GM19328 (cell line): ENCODE results near the gene CLP1.
"Not testable (repeated sequence)": the region's sequence is repeated elsewhere in the genome, so short reads cannot be mapped to it uniquely, and the experiment has no call there.

Source experiments
- ATAC-seq: cut with Tn5 transposase; IDR thresholded peaks from one replicate; pipeline ENCODE4 v1.9.1; 2021; ENCODE audit warnings: mild to moderate bottlenecking, moderate library complexity; ENCODE audit not compliant: unreplicated experiment

The CLP1 gene

GRCh38 chr11:57659669-57660068 is 2.1 kb downstream of the CLP1 start:
- ATAC-seq, result no peak

GRCh38 chr11:57662893-57663292 is 5.3 kb downstream of the CLP1 start:
- ATAC-seq, result no peak

DNA sequence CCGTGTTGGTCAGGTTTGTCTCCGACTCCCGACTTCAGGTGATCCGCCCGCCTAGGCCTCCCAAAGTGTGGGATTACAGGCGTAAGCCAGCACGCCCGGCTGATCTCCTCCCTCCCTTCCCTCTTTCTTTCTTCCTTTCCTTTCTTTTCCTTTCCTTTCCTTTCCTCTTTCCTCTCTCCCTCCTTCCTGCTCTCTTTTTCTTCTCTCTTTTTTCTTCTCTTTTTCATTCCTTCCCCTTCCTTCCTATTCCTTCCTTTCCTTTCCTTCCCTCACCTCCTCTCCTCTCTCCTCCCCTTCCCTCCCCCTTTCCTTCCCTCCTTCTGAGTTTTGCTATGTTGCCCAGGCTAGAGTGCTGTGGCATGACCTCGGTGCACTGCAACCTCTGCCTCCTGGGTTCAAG is 6.4 kb downstream of the CLP1 start:
- ATAC-seq, result no peak

- peak; percentile 59 for ATAC-seq
These were observed 9.7 kb downstream of the CLP1 start for GRCh38 chr11:57667117-57667735.

DNA sequence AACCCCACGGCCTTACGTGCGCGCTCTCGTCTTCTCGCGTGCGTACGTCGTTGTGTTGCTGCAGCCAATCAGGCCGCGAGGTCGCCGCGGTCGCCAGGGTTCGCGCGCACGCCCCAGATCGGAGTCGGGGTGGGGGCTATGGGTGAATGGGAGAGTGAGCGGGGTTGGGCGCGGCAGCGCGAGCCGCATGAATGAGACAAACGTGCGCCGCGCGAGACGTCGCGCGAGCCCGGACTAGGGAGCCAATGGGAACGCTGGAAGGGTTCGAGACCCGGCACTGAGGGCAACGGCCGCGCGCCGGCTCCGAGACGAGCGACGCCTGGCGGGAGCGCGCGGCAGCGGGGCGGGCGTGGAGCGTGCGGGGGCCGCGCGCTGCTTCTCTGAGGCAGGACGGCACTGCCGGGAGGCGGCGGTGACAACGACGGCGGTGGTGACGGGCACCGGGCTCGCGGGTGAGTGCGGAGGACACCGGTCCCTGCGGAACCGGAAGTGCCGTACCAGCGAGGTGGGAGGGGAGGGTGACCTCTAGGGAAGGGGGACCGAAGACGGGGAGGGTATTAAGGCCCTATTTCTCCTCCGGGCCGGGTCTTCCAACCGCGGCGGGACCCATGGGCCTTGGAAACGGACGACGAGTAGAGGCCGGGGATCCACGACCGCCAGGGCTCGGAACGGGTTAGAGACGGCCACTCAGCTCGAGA is 10.3 kb downstream of the CLP1 start, which contains the start of gene ZDHHC5:
TSS of gene ZDHHC5 (plus strand) at position 379 of the 698 bp plus-strand sequence. CDS start 4,977 bp downstream, outside the sequence.
- peak; percentile 82 for ATAC-seq

DNA sequence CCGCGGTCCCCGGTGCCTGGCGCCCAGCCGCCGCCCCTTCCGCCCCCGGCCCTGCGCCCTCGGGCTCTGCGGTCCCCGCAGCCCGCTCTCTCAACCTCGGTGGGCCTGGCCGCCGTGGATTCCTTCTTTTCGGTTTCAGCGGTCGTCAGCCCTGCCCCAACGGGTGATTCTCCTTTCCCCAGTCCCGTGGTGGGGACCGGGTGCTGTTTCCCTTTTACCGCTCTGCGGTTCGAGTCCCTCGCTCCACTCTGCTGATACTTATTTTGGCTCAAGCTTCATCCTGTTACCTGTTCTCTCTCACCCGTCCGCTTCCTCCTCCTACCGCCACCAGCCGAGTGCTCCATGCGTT is 10.8 kb downstream of the CLP1 start:
- peak; percentile 1 for ATAC-seq

DNA sequence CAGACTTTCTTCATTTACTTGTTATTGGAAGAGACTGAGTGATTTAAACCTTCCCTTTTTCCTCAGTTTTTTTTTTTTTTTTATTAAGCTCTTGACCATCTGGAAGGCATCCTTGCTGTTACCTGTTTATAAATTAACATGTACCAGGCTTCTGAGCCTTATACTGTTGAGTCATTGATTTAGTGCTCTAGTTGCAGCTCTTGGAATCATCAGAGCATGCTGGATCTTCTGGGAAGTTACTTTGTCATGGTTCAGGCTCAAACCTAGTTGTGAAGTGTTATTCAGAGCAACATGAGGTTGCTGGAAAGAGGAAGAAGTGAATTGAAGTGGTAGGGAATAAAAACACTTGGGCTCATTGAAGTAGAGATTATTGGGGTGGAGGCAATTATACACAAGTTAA is 16.7 kb downstream of the CLP1 start:
- ATAC-seq, result no peak

DNA sequence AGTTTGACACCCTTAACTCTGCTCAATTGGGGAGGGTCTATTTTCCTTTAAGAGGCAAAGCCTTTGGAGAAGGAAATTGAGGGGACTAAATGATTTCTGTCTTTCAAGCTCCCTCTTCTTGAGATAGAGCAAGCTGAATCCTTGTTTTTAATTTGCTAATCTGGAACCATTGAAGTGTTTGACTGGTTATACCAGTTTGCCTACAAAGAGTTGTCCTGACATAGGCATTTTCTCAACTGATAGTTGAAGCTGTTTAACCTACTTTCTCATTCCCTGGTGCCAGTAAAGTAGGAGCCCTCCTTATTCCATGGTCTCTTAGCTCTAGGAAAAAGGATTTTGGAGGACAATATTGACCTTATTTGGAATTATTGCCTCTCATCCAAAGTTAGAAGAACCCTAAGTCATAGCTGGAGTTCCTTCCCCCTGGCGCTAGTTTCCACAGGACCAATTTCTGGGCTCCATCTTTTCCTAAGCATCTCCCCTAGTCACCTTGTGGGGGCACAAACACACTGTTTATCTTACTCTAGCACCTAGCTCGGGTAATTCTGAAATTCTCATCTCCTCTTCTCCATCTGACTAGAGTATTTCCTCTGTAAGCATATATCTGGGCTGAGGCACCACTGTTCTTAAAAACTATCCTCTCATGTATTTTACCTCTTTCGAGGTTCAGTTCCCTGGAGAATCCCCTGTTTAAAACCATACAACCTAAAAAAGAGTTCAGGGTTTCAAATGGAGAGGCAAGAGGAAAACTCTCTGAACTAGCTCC is 17.8 kb downstream of the CLP1 start:
- no peak for ATAC-seq

- no peak for ATAC-seq
These were observed 21.8 kb downstream of the CLP1 start for GRCh38 chr11:57679396-57679795.

DNA sequence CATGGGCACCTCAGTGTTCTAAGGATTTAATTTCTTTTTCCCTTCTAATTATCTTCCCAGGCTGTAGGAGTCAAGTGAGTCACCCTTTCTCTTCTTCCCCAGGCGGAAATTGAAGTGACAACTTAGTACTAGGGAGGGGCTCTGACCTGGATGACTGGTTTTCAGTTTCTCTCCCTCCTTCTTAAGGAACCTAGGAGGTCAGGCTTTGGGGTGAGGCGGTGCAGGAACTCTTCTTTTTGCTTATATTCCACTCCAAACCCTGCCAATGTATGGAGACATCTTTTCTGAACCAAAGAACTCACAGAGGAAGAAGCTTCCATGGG is 23.0 kb downstream of the CLP1 start:
- ATAC-seq, result no peak

DNA sequence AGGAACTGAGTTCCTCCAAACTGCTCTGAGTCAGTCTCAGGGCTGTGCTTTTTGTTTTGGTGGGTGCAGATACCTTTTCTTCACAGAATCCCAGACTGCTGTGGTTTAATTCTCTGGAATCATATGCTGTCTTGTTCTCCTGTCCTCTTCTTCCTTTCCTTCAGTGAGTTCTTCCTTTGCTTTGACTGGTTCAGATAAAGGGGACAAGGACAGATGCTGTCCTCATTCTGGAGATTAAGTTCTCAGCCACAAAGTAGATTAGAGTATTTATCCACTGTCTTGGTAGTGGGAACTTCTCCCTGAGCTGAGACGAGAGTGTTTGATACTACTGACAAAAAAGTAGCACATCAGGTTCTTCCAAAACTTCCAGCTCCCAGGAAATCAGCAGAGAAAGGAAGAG is 23.6 kb downstream of the CLP1 start:
- ATAC-seq, result no peak

DNA sequence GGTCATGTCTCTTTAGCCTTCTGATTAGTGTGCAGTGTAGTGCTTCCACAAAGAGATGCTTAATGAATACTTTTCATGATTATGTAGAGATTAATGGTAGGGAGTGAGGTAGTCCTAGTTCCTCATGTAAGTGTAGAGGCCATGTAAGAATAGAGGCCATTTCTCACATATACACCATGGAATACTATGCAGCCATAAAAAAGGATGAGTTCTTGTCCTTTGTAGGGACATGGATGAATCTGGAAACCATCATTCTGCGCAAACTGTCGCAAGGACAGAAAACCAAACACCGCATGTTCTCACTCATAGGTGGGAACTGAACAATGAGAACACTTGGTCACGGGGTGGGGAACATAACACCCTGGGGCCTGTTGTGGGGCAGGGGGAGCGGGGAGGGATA is 32.9 kb downstream of the CLP1 start:
- not testable (repeated sequence) for ATAC-seq

DNA sequence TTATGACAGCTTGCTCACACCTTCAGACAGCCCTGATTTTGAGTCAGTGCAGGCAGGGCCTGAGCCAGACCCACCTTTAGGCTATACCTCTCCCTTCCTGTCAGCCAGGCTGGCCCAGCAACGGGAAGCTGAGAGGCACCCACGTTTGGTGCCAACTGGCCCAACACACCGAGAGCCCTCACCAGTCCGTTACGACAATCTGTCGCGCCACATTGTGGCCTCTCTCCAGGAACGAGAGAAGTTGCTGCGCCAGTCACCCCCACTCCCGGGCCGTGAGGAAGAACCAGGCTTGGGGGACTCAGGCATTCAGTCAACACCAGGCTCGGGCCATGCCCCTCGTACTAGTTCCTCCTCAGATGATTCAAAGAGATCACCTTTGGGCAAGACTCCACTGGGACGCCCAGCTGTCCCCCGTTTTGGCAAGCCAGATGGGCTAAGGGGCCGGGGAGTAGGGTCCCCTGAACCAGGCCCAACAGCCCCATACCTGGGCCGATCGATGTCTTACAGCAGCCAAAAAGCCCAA is 41.3 kb downstream of the CLP1 start:
- ATAC-seq, result no peak

GRCh38 chr11:57699813-57700212 is 42.3 kb downstream of the CLP1 start:
- ATAC-seq, result no peak

GRCh38 chr11:57700425-57700824 is 42.9 kb downstream of the CLP1 start:
- no peak for ATAC-seq

DNA sequence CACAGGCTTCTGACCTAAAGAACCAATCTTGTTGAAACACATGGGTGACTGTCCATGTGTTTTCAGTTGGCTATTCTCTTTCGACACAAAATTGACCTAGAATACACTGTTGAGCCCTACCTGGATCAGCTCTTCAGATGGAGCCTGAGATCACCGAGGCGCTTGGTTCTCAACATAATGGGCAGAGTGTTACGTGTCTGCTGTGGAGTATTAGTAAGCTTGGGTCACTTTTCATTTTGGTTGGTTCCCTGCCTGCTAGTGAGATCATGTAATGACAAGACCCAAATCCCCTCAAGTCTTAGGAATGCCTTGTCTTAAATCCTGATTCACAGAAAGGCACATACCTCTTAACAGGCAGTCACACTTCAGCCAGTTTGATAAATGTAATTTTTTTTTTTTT is 45.8 kb downstream of the CLP1 start:
- ATAC-seq, result no peak

DNA sequence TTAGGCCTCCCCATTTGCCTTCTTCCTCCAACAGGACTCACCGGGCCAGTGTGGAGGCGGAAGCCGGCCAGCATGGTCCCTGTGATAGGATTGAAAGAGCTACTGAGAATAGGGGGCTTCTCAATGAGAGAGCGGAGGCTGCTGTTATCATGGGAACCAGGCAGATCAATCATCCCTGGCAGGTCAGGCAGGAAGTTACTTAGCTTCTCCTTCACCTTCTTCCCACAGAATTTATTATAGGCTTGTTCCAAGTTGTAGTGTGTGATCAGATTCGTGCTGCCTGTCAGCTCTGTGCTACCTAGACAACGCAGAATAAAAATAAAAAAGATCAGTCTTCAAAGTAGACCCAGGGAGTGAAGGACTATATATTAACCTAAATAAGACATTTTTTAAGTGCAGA is 47.4 kb downstream of the CLP1 start:
- no peak for ATAC-seq

- not testable (repeated sequence) for ATAC-seq
These were observed 47.9 kb downstream of the CLP1 start for GRCh38 chr11:57705432-57705831.

GRCh38 chr11:57709802-57710367 is 52.3 kb downstream of the CLP1 start:
- ATAC-seq, result no peak
